HepG2 (cell line): ENCODE measurements around the gene RNF175. TPM values are rescaled to one million over a fixed set of nuclear protein-coding genes. Genes with fewer than 3 reads are reported as not detected.

Experiments used
- ATAC-seq: fragments of 200-7000 bp; cut with Tn5 transposase; 3 replicates; pipeline ENCODE4 v1.9.1; 2020; ENCODE audit warnings: mild to moderate bottlenecking, moderate library complexity
- BruUV-seq: library from RNA; stranded (reverse); fragments of 400-500 nt; replicated peaks from 2 replicates; lab custom pipeline; 2021; lab: Mats Ljungman, UMichigan
- CTCF ChIA-PET: fragments of 300-600 bp; formaldehyde crosslinking; extraction: SDS; loops from one replicate; lab custom pipeline; 2021; ENCODE audit warnings: low total read pairs, inconsistent platforms, low intra/inter-chr PET ratio; lab: Yijun Ruan, JAX
- POLR2A ChIA-PET: fragments of 350-600 bp; sonication (Branson Sonifier 250); formaldehyde crosslinking; loops from one replicate; lab custom pipeline; 2020; ENCODE audit warnings: antibody characterized with exemption, inconsistent platforms; lab: Yijun Ruan, JAX
- DNase-seq: peaks from one replicate; pipeline ENCODE4 v3.0.0-alpha.2; 2015; ENCODE audit warnings: low spot score
- FAIRE-seq: peaks from 3 replicates; lab custom pipeline; 2011; peaks lifted over from hg19 to GRCh38; lab: Jason Lieb, UNC
- H2AFZ ChIP-seq: one replicate; pipeline ENCODE4 v1.6.1; 2011; ENCODE audit warnings: low read length, inconsistent platforms
- H3K27ac ChIP-seq: fragments of 300-600 bp; 3 replicates; pipeline ENCODE4 v1.8.0; 2011; ENCODE audit warnings: mixed run types, mild to moderate bottlenecking, mixed read lengths, low read length, inconsistent platforms; ENCODE audit not compliant: insufficient read depth; ENCODE audit errors: extremely low read length
- H3K27me3 ChIP-seq, 2 experiments: fragments of 200-600 bp in 1 of 2; 2 replicates in 1 of 2; 3 replicates in 1 of 2; pipeline versions ENCODE4 v1.6.0 to v1.8.0; 2011; ENCODE audit warnings: low read length in 2 of 2, mild to moderate bottlenecking in 2 of 2, moderate library complexity in 2 of 2, inconsistent platforms in 1 of 2; ENCODE audit not compliant: insufficient read depth in 2 of 2, control insufficient read depth in 1 of 2
- H3K36me3 ChIP-seq, 2 experiments: fragments of 200-600 bp in 1 of 2; replicated peaks in 1 of 2; 2 replicates in 1 of 2; 3 replicates in 1 of 2; pipeline versions ENCODE4 v1.5.1 to v1.8.0; 2011; ENCODE audit warnings: low read length in 2 of 2, inconsistent platforms in 1 of 2; ENCODE audit not compliant: insufficient read depth in 2 of 2, control insufficient read depth in 1 of 2
- H3K4me1 ChIP-seq: 2 replicates; pipeline ENCODE4 v1.5.1; 2012; ENCODE audit warnings: low read length, inconsistent platforms; ENCODE audit not compliant: insufficient read depth
- H3K4me2 ChIP-seq: 2 replicates; pipeline ENCODE4 v1.6.0; 2011; ENCODE audit warnings: low read depth, low read length, inconsistent platforms
- H3K4me3 ChIP-seq, 3 experiments: fragments of 200-600 bp in 1 of 3; sonication (generic), shearing (Covaris generic) in 1 of 3; replicated peaks in 1 of 3; 2 replicates each; pipeline ENCODE4 v1.5.1; 2011 to 2016; ENCODE audit warnings: low read length in 3 of 3, inconsistent platforms in 2 of 3, low read depth in 2 of 3, mild to moderate bottlenecking in 2 of 3, control low read depth in 1 of 3, mixed read lengths in 1 of 3; ENCODE audit not compliant: insufficient read depth in 1 of 3
- H3K79me2 ChIP-seq: one replicate; pipeline ENCODE4 v1.6.1; 2011; ENCODE audit warnings: low read length, inconsistent platforms; ENCODE audit not compliant: insufficient read depth
- H3K9ac ChIP-seq: 2 replicates; pipeline ENCODE4 v1.6.0; 2011; ENCODE audit warnings: mild to moderate bottlenecking, low read depth, low read length, inconsistent platforms; ENCODE audit not compliant: insufficient read depth
- H3K9me3 ChIP-seq: 2 replicates; pipeline ENCODE4 v1.5.1; 2012; ENCODE audit warnings: mild to moderate bottlenecking, low read length
- H4K20me1 ChIP-seq: 2 replicates; pipeline ENCODE4 v1.6.0; 2011; ENCODE audit warnings: inconsistent platforms, mild to moderate bottlenecking, low read length, moderate library complexity; ENCODE audit not compliant: insufficient read depth
- ARID2 ChIP-seq: sonication (generic); formaldehyde crosslinking; IDR thresholded peaks from 2 replicates; pipeline ENCODE4 v1.8.1; 2022; ENCODE audit warnings: mild to moderate bottlenecking, missing genetic modification reagents, borderline replicate concordance
- ATRX ChIP-seq: sonication (generic); formaldehyde crosslinking; IDR thresholded peaks from 2 replicates; pipeline ENCODE4 v1.4.0; 2020; ENCODE audit warnings: missing genetic modification reagents, borderline replicate concordance
- MYC ChIP-seq: sonication (generic); formaldehyde crosslinking; IDR thresholded peaks from 2 replicates; pipeline ENCODE4 v1.9.0; 2021; ENCODE audit warnings: missing genetic modification reagents, borderline replicate concordance
- PAXIP1 ChIP-seq: sonication (generic); formaldehyde crosslinking; conservative IDR thresholded peaks from 2 replicates; pipeline ENCODE4 v1.4.0; 2020; ENCODE audit warnings: mild to moderate bottlenecking, missing genetic modification reagents, moderate library complexity
- PHF5A ChIP-seq: IDR thresholded peaks from one replicate; pipeline ENCODE4 v1.6.1; 2018; ENCODE audit warnings: low read depth, missing genetic modification reagents; ENCODE audit not compliant: unreplicated experiment
- RNF2 ChIP-seq: fragments of 450-650 bp; conservative IDR thresholded peaks from 2 replicates; pipeline ENCODE4 v1.6.1; 2016; ENCODE audit warnings: low read depth
- RNF219 ChIP-seq: sonication (generic); formaldehyde crosslinking; IDR thresholded peaks from 2 replicates; pipeline ENCODE4 v1.5.0; 2020; ENCODE audit warnings: mild to moderate bottlenecking, missing genetic modification reagents
- SKIL ChIP-seq: sonication (generic); formaldehyde crosslinking; IDR thresholded peaks from 2 replicates; pipeline ENCODE4 v1.8.0; 2022; ENCODE audit warnings: missing genetic modification reagents, mild to moderate bottlenecking, moderate library complexity, borderline replicate concordance
- SMAD3 ChIP-seq: sonication (generic); formaldehyde crosslinking; IDR thresholded peaks from 2 replicates; pipeline ENCODE4 v1.4.0; 2020; ENCODE audit warnings: missing genetic modification reagents
- SOX6 ChIP-seq, 2 experiments: fragments of 450-650 bp in 1 of 2; sonication (generic) in 1 of 2; formaldehyde crosslinking in 1 of 2; IDR thresholded peaks; 2 replicates each; pipeline versions ENCODE4 v1.4.0 to v1.6.1; 2017 to 2020; ENCODE audit warnings: antibody characterized with exemption in 1 of 2, mild to moderate bottlenecking in 1 of 2, missing genetic modification reagents in 1 of 2
- ZBTB7B ChIP-seq: sonication (generic); formaldehyde crosslinking; IDR thresholded peaks from 2 replicates; pipeline ENCODE4 v1.4.0; 2020; ENCODE audit warnings: missing genetic modification reagents
- ZKSCAN5 ChIP-seq: sonication (generic); formaldehyde crosslinking; IDR thresholded peaks from 2 replicates; pipeline ENCODE4 v1.5.1; 2020; ENCODE audit warnings: mild to moderate bottlenecking, missing genetic modification reagents
- ZNF746 ChIP-seq: sonication (generic); formaldehyde crosslinking; IDR thresholded peaks from 2 replicates; pipeline ENCODE4 v1.8.0; 2022; ENCODE audit warnings: mild to moderate bottlenecking, missing genetic modification reagents
- ZNF800 ChIP-seq: sonication (generic); formaldehyde crosslinking; IDR thresholded peaks from 2 replicates; pipeline ENCODE4 v1.4.0; 2020; ENCODE audit warnings: missing genetic modification reagents
- WGBS: methylation state at CpG from one replicate; pipeline ENCODE4 v1.1.6; 2017; ENCODE audit warnings: low lambda C conversion rate; 5-methylcytosine and 5-hydroxymethylcytosine counted together
- in situ Hi-C: cut with HindIII; loops from 2 replicates; pipeline ENCODE4 v1.10.0; 2017; ENCODE audit warnings: low pct_unique_long_range_greater_than_20kb; ENCODE audit not compliant: extremely low pct_ligation_motif_present
- intact Hi-C: fragments of 100-400 bp; cut with micrococcal nuclease; formaldehyde crosslinking; loops from one replicate; pipeline ENCODE4 v1.10.0; 2022; ENCODE audit not compliant: unreplicated experiment
- polyA plus RNA-seq, 8 experiments: library from polyadenylated mRNA; depleted of rRNA in 3 of 8; stranded (reverse) in 7 of 8; unstranded in 1 of 8; fragments of >200 nt; fragmentation: Illumina TruSeq in 4 of 8; extraction: Trizol in 4 of 8; gene quantifications; 2 replicates each; pipeline versions ENCODE4 v1.2.1 to v1.2.3, GENCODE V29; 2011 to 2016; ENCODE audit warnings: low read depth in 4 of 8, missing spikeins in 1 of 8, mixed read lengths in 1 of 8; ENCODE audit not compliant: insufficient read depth in 1 of 8
- total RNA-seq, 5 experiments: library from RNA; depleted of rRNA; stranded (reverse); fragments of >200 nt; fragmentation: Illumina TruSeq; extraction: Trizol; gene quantifications; 2 replicates each; pipeline ENCODE4 v1.2.3, GENCODE V29; 2016; ENCODE audit warnings: low read depth in 1 of 5

The RNF175 gene
- total and polyA plus RNA-seq, 2 of the 13 experiments (the other 11 are each of a cell fraction or from before 2014, with no cell fraction given) = not detected

GRCh38 chr4:153781717-153782416, 22.0 kb upstream of the RNF175 start:
- 18% methylated on average over 6 of the region's 6 CpGs for WGBS
- CTCF ChIA-PET = no interaction called here
- FAIRE-seq = no peak
- TF ChIP-seq RNF219 (CRISPR knock-in tag) (no peak), SOX6 (IDR thresholded peaks at IDR 0.05) (no peak), SOX6 (CRISPR knock-in tag; IDR thresholded peaks at IDR 0.05) (no peak), RNF2 (no peak), ZNF800 (CRISPR knock-in tag) (no peak), MYC (CRISPR knock-in tag) (no peak), PHF5A (CRISPR knock-in tag) (no peak), ZKSCAN5 (no peak), ARID2 (no peak), SMAD3 (CRISPR knock-in tag) (no peak), ATRX (CRISPR knock-in tag) (no peak), PAXIP1 (CRISPR knock-in tag) (no peak), ZNF746 (CRISPR knock-in tag) (no peak), ZBTB7B (CRISPR knock-in tag) (no peak), SKIL (CRISPR knock-in tag) (no peak)

More at GRCh38 chr4:153781717-153782416, 22.0 kb upstream of the RNF175 start:
- Histone ChIP-seq H3K36me3 (no peaks in the 10 kb centered on the region), H3K27ac (no peak overlapping the region), H4K20me1 (no peaks in the 10 kb centered on the region), H2AFZ (no peak overlapping the region), H3K4me3 (no peak overlapping the region), H3K9me3 (no peaks in the 10 kb centered on the region), H3K4me1 (no peaks in the 10 kb centered on the region), H3K79me2 (no peaks in the 10 kb centered on the region), H3K27me3 (peaks cover 3 to 18% of the 10 kb centered on the region in 2 experiments; a peak in 3 of 5 replicates), H3K9ac (no peak overlapping the region), H3K4me2 (no peak overlapping the region)
- ATAC-seq = no peak
- no TSS peak for BruUV-seq
- in situ Hi-C loops = no loop called here
- DNase-seq = no peak
- intact Hi-C loops = loop anchor here (10.0 kb wide), 1 partner anchor 533 kb away; no protein-coding TSS in a partner anchor
- POLR2A ChIA-PET = no interaction called here
